Adrenal gland (tissue), 12 donors: ENCODE measurements around the gene RPL23. TPM values are rescaled to one million over a fixed set of nuclear protein-coding genes. Genes with fewer than 3 reads are reported as not detected.

Experiments used
- DNase-seq, 7 donors: peaks; one replicate each; pipeline ENCODE4 v3.0.0-alpha.2; 2019 to 2020
- H3K27ac ChIP-seq, 5 donors: fragments of 200-600 bp; sonication (generic) in 4 of 5; 1 replicate in 3 of 5; 2 replicates in 2 of 5; pipeline versions ENCODE4 v1.5.1 to v1.8.0; 2016 to 2020; ENCODE audit warnings: mild to moderate bottlenecking in 1 of 5
- H3K27me3 ChIP-seq: fragments of 200-600 bp; 2 replicates; pipeline ENCODE4 v1.8.0; 2021
- H3K36me3 ChIP-seq, 2 donors: fragments of 200-600 bp; replicated peaks in 1 of 2; 1 replicate in 1 of 2; 2 replicates in 1 of 2; pipeline versions ENCODE4 v1.5.1 to v1.8.0; 2018 to 2022
- H3K4me1 ChIP-seq, 2 donors: fragments of 200-600 bp; replicated peaks in 1 of 2; 1 replicate in 1 of 2; 2 replicates in 1 of 2; pipeline versions ENCODE4 v1.5.1 to v1.8.0; 2018 to 2021
- H3K4me3 ChIP-seq, 4 donors: fragments of 200-600 bp; sonication (generic) in 3 of 4; one replicate each; pipeline ENCODE4 v1.5.1; 2016 to 2018
- H3K9me3 ChIP-seq, 3 donors: fragments of 200-600 bp; sonication (generic) in 1 of 3; replicated peaks in 1 of 3; 1 replicate in 2 of 3; 2 replicates in 1 of 3; pipeline versions ENCODE4 v1.5.1 to v1.8.0; 2016 to 2021
- CTCF ChIP-seq, 6 experiments: fragments of 450-650 bp in 4 of 6; fragments of 200-600 bp in 2 of 6; sonication (generic) in 1 of 6; IDR thresholded peaks; 1 replicate in 5 of 6; 2 replicates in 1 of 6; pipeline versions ENCODE4 v1.5.1 to v1.8.0; 2016 to 2021; ENCODE audit warnings: antibody characterized with exemption in 6 of 6, mild to moderate bottlenecking in 2 of 6, moderate library complexity in 1 of 6
- POLR2A ChIP-seq, 2 donors: fragments of 450-650 bp; IDR thresholded peaks; one replicate each; pipeline ENCODE4 v1.6.1; 2017; ENCODE audit warnings: antibody characterized with exemption in 2 of 2, mild to moderate bottlenecking in 2 of 2, moderate library complexity in 1 of 2
- WGBS, 4 donors: extraction: QIAGEN DNeasy Blood & Tissue Kit in 2 of 4; methylation state at CpG; one replicate each; pipeline versions ENCODE4 v1.1.5 to v1.1.7; 2013 to 2017; 5-methylcytosine and 5-hydroxymethylcytosine counted together
- intact Hi-C, 2 donors: fragments of 100-400 bp; cut with DNase I; formaldehyde crosslinking; loops; one replicate each; pipeline versions ENCODE4 v1.14.1 to v1.15.0; 2022 to 2023
- polyA plus RNA-seq, 3 donors: library from polyadenylated mRNA; stranded (reverse); fragments of 200-250 nt in 2 of 3; fragments of 350-450 nt in 1 of 3; fragmentation: Illumina TruSeq in 1 of 3; extraction: RNeasy Lipid Tissue Mini Kit (QIAGEN cat#74804) in 1 of 3; gene quantifications; one replicate each; pipeline ENCODE4 v1.2.3, GENCODE V29; 2013 to 2014
- total RNA-seq, 9 donors: library from RNA; depleted of rRNA in 4 of 9; stranded (reverse); fragments of >200 nt in 4 of 9; fragments of 120-200 nt in 1 of 9; fragmentation: NEBNext Ultra II Directional in 1 of 9; extraction: Animal tissue kit (Norgen Biotek cat#: 25700) in 1 of 9; gene quantifications; one replicate each; pipeline versions ENCODE4 v1.1.0 to v1.2.4, GENCODE V29; 2013 to 2023
- donor health status: healthy with polysubstance abuse.
- donor health status: Bipolar disorder and iron deficiency.
- donor health status: DM: yes; HTN: yes; CAD: no.
- donor health status: DM: no; HTN: no; CAD: no.
- donor health status: DM: no; HTN: no; CAD: no.
- donor health status: DM: yes; HTN: yes; CAD: no.

Gene RPL23
- total and polyA plus RNA-seq, 12 donors = 927 to 3,246 (median 1,454) TPM

- Histone ChIP-seq H3K27ac (peak overlapping the region in 2 of 5 donors; percentile 30 to 49), H3K4me3 (no peak overlapping the region), H3K9me3 (no peaks in the 10 kb centered on the region), H3K4me1 (peaks cover 27 to 63% of the 10 kb centered on the region in 2 donors), H3K36me3 (peaks cover 0 to 44% of the 10 kb centered on the region in 2 donors), H3K27me3 (no peaks in the 10 kb centered on the region)
- TF ChIP-seq CTCF (IDR thresholded peaks at IDR 0.05) (no peak), POLR2A (IDR thresholded peaks at IDR 0.05) (no peak)
- 83 to 91% (median 87%) methylated on average over 5 of the region's 5 CpGs for WGBS, 4 donors
- no peak for DNase-seq
- intact Hi-C loops = no loop called here
These were observed 45.9 kb upstream of the RPL23 start for GRCh38 chr17:38899421-38899820.

GRCh38 chr17:38898812-38899348 is 45.4 kb upstream of the RPL23 start:
- Histone ChIP-seq H3K27ac (peak overlapping the region in 2 of 5 donors; percentile 30 to 49), H3K4me3 (no peak overlapping the region), H3K4me1 (peaks cover 32 to 69% of the 10 kb centered on the region in 2 donors), H3K36me3 (peaks cover 0 to 42% of the 10 kb centered on the region in 2 donors), H3K27me3 (no peaks in the 10 kb centered on the region), H3K9me3 (no peaks in the 10 kb centered on the region)
- DNase-seq = no peak
- 59 to 85% (median 72%) methylated on average over 4 to 11 of the region's 11 CpGs for WGBS, 4 donors
- intact Hi-C loops = no loop called here
- TF ChIP-seq POLR2A (IDR thresholded peaks at IDR 0.05) = no peak
- TF ChIP-seq CTCF (IDR thresholded peaks at IDR 0.05) = no peak

- peak overlapping the region in 2 of 5 donors; percentile 49 to 62 for H3K27ac ChIP-seq
These were observed 44.8 kb upstream of the RPL23 start for GRCh38 chr17:38898291-38898679.

GRCh38 chr17:38897671-38898290 is 44.3 kb upstream of the RPL23 start:
- Histone ChIP-seq H3K4me1 (peaks cover 43 to 80% of the 10 kb centered on the region in 2 donors), H3K4me3 (no peak overlapping the region), H3K36me3 (peaks cover 0 to 41% of the 10 kb centered on the region in 2 donors), H3K27me3 (no peaks in the 10 kb centered on the region), H3K27ac (peak overlapping the region in 3 of 5 donors; percentile 34 to 62 (median 49)), H3K9me3 (no peaks in the 10 kb centered on the region)
- intact Hi-C loops = no loop called here
- DNase-seq = peak in 1 of 7 donors; percentile 45
- 56 to 73% (median 62%) methylated on average over 8 to 12 of the region's 12 CpGs for WGBS, 4 donors
- no peak for TF ChIP-seq CTCF (IDR thresholded peaks at IDR 0.05)
- TF ChIP-seq POLR2A (IDR thresholded peaks at IDR 0.05) = no peak

More at GRCh38 chr17:38898291-38898679, 44.8 kb upstream of the RPL23 start:
- TF ChIP-seq CTCF (IDR thresholded peaks at IDR 0.05) (no peak), POLR2A (IDR thresholded peaks at IDR 0.05) (no peak)
- H3K9me3 ChIP-seq = no peaks in the 10 kb centered on the region
- no peak for DNase-seq
- peaks cover 38 to 74% of the 10 kb centered on the region in 2 donors for H3K4me1 ChIP-seq
- 40 to 74% (median 67%) methylated on average over 1 to 9 of the region's 9 CpGs for WGBS, 4 donors
- H3K36me3 ChIP-seq = peaks cover 0 to 40% of the 10 kb centered on the region in 2 donors
- H3K27me3 ChIP-seq = no peaks in the 10 kb centered on the region
- intact Hi-C loops = no loop called here
- no peak overlapping the region for H3K4me3 ChIP-seq
